Natural killer cell treated with Interleukin-12 subunit alpha and Interleukin-12 subunit beta and Interleukin-15 and Interleukin-18, amount 100 ng/mL, for 72 hours (primary cell): ENCODE measurements around the gene STARD5. TPM values are rescaled to one million over a fixed set of nuclear protein-coding genes. Genes with fewer than 3 reads are reported as not detected.

Experiments
- ATAC-seq, 2 donors: fragments of 150-1000 bp; cut with Tn5 transposase in 1 of 2; sonication (Bioruptor Pico), chemical (Tn5 transposase) in 1 of 2; 2 replicates each; pipeline ENCODE4 v1.10.0; 2021
- DNase-seq: peaks from one replicate; pipeline ENCODE4 v3.0.0; 2022; ENCODE audit warnings: low spot score
- H3K27ac Mint-ChIP-seq, 2 donors: 1 replicate in 1 of 2; 2 replicates in 1 of 2; pipeline ENCODE4 v1.8.0; 2022; ENCODE audit warnings: mixed read lengths in 2 of 2, mild to moderate bottlenecking in 1 of 2, moderate library complexity in 1 of 2
- H3K27me3 Mint-ChIP-seq, 2 donors: 1 replicate in 1 of 2; 2 replicates in 1 of 2; pipeline ENCODE4 v1.8.0; 2022; ENCODE audit warnings: mixed read lengths in 2 of 2
- H3K36me3 Mint-ChIP-seq: one replicate; pipeline ENCODE4 v1.8.0; 2022; ENCODE audit warnings: mixed read lengths
- H3K4me1 Mint-ChIP-seq, 2 donors: 1 replicate in 1 of 2; 2 replicates in 1 of 2; pipeline ENCODE4 v1.8.0; 2022; ENCODE audit warnings: low read depth in 2 of 2, mixed read lengths in 2 of 2, mild to moderate bottlenecking in 1 of 2
- H3K4me3 Mint-ChIP-seq: one replicate; pipeline ENCODE4 v1.8.0; 2022; ENCODE audit warnings: mixed read lengths
- H3K9me3 Mint-ChIP-seq: 2 replicates; pipeline ENCODE4 v1.8.0; 2022; ENCODE audit warnings: mixed read lengths
- total RNA-seq, 2 donors: library from RNA; stranded (reverse); gene quantifications; one replicate each; pipeline ENCODE4 v1.2.3, GENCODE V29; 2022

The STARD5 gene
- total RNA-seq, 2 donors from 2014 or later: 6.2 to 7.8 TPM

GRCh38 chr15:81288040-81288439, 35.9 kb downstream of the STARD5 start:
- Mint-ChIP-seq H3K9me3 (peaks cover 8% of the 10 kb centered on the region), H3K27me3 (no peaks in the 10 kb centered on the region), H3K27ac (peak overlapping the region; percentile 87 to 97), H3K4me1 (peaks cover 43 to 58% of the 10 kb centered on the region in 2 donors), H3K4me3 (no peak overlapping the region), H3K36me3 (peaks cover 8% of the 10 kb centered on the region)
- ATAC-seq (no peak), DNase-seq (peak; percentile 8)

- H3K36me3 Mint-ChIP-seq: peaks cover 8% of the 10 kb centered on the region
- H3K27ac Mint-ChIP-seq: peak overlapping the region; percentile 87 to 97
- H3K4me3 Mint-ChIP-seq: peak overlapping the region; percentile 74
- H3K9me3 Mint-ChIP-seq: peaks cover 8% of the 10 kb centered on the region
- H3K27me3 Mint-ChIP-seq: no peaks in the 10 kb centered on the region
- H3K4me1 Mint-ChIP-seq: peaks cover 31 to 51% of the 10 kb centered on the region in 2 donors
- ATAC-seq (peak; percentile 82 to 90), DNase-seq (peak; percentile 49)
These were observed 37.3 kb downstream of the STARD5 start for GRCh38 chr15:81286621-81287121.

GRCh38 chr15:81285461-81285860, 38.5 kb downstream of the STARD5 start:
- DNase-seq: peak; percentile 8
- peaks cover 24 to 43% of the 10 kb centered on the region in 2 donors for H3K4me1 Mint-ChIP-seq
- no peak for ATAC-seq
- H3K27ac Mint-ChIP-seq: peak overlapping the region; percentile 87 to 97
- H3K9me3 Mint-ChIP-seq: peaks cover 8% of the 10 kb centered on the region
- H3K27me3 Mint-ChIP-seq: no peaks in the 10 kb centered on the region
- H3K36me3 Mint-ChIP-seq: peaks cover 8% of the 10 kb centered on the region
- H3K4me3 Mint-ChIP-seq: no peak overlapping the region

- DNase-seq (peak; percentile 10), ATAC-seq (no peak)
- no peak overlapping the region for H3K27ac Mint-ChIP-seq
- peaks cover 24 to 40% of the 10 kb centered on the region in 2 donors for H3K4me1 Mint-ChIP-seq
- H3K9me3 Mint-ChIP-seq: peaks cover 8% of the 10 kb centered on the region
- no peak overlapping the region for H3K4me3 Mint-ChIP-seq
- H3K36me3 Mint-ChIP-seq: peaks cover 8% of the 10 kb centered on the region
- no peaks in the 10 kb centered on the region for H3K27me3 Mint-ChIP-seq
These were observed 39.5 kb downstream of the STARD5 start for GRCh38 chr15:81284256-81285031.

GRCh38 chr15:81282911-81283310, 41.0 kb downstream of the STARD5 start:
- H3K9me3 Mint-ChIP-seq: peaks cover 4% of the 10 kb centered on the region
- ATAC-seq (no peak), DNase-seq (no peak)
- H3K4me1 Mint-ChIP-seq: peaks cover 24 to 33% of the 10 kb centered on the region in 2 donors
- no peak overlapping the region for H3K4me3 Mint-ChIP-seq
- no peaks in the 10 kb centered on the region for H3K27me3 Mint-ChIP-seq
- peaks cover 8% of the 10 kb centered on the region for H3K36me3 Mint-ChIP-seq
- H3K27ac Mint-ChIP-seq: no peak overlapping the region

- Mint-ChIP-seq H3K9me3 (peaks cover 4% of the 10 kb centered on the region), H3K27ac (no peak overlapping the region), H3K4me1 (peaks cover 24 to 30% of the 10 kb centered on the region in 2 donors), H3K36me3 (peaks cover 8% of the 10 kb centered on the region), H3K4me3 (no peak overlapping the region), H3K27me3 (no peaks in the 10 kb centered on the region)
- ATAC-seq (no peak), DNase-seq (no peak)
These were observed 41.4 kb downstream of the STARD5 start for GRCh38 chr15:81282606-81282895.

- peaks cover 21 to 27% of the 10 kb centered on the region in 2 donors for H3K4me1 Mint-ChIP-seq
- H3K9me3 Mint-ChIP-seq: peaks cover 2% of the 10 kb centered on the region
- H3K4me3 Mint-ChIP-seq: no peak overlapping the region
- DNase-seq (no peak), ATAC-seq (no peak)
- no peaks in the 10 kb centered on the region for H3K27me3 Mint-ChIP-seq
- peaks cover 9% of the 10 kb centered on the region for H3K36me3 Mint-ChIP-seq
- peak overlapping the region in 1 of 2 donors; percentile 0 for H3K27ac Mint-ChIP-seq
These were observed 42.0 kb downstream of the STARD5 start for GRCh38 chr15:81281766-81282605.

- ATAC-seq (no peak), DNase-seq (no peak)
- Mint-ChIP-seq H3K9me3 (no peaks in the 10 kb centered on the region), H3K36me3 (peaks cover 9% of the 10 kb centered on the region), H3K4me1 (peaks cover 15 to 21% of the 10 kb centered on the region in 2 donors), H3K27ac (peak overlapping the region in 1 of 2 donors; percentile 0), H3K4me3 (no peak overlapping the region), H3K27me3 (no peaks in the 10 kb centered on the region)
These were observed 42.5 kb downstream of the STARD5 start for GRCh38 chr15:81281456-81281735.

GRCh38 chr15:81280696-81281455, 43.1 kb downstream of the STARD5 start:
- no peak for ATAC-seq
- peak overlapping the region in 1 of 2 donors; percentile 0 for H3K27ac Mint-ChIP-seq

GRCh38 chr15:81279621-81280485, 44.1 kb downstream of the STARD5 start:
- H3K4me3 Mint-ChIP-seq: no peak overlapping the region
- H3K4me1 Mint-ChIP-seq: peaks cover 7 to 10% of the 10 kb centered on the region in 2 donors
- H3K27ac Mint-ChIP-seq: no peak overlapping the region
- H3K36me3 Mint-ChIP-seq: peaks cover 10% of the 10 kb centered on the region
- no peak for ATAC-seq
- H3K9me3 Mint-ChIP-seq: no peaks in the 10 kb centered on the region
- no peaks in the 10 kb centered on the region for H3K27me3 Mint-ChIP-seq
- no peak for DNase-seq

More at GRCh38 chr15:81280696-81281455, 43.1 kb downstream of the STARD5 start:
- DNase-seq: no peak
- no peaks in the 10 kb centered on the region for H3K9me3 Mint-ChIP-seq
- H3K27me3 Mint-ChIP-seq: no peaks in the 10 kb centered on the region
- peaks cover 10% of the 10 kb centered on the region for H3K36me3 Mint-ChIP-seq
- H3K4me1 Mint-ChIP-seq: peaks cover 10 to 16% of the 10 kb centered on the region in 2 donors
- no peak overlapping the region for H3K4me3 Mint-ChIP-seq

GRCh38 chr15:81278306-81279029, 45.5 kb downstream of the STARD5 start:
- no peak overlapping the region for H3K27ac Mint-ChIP-seq
- DNase-seq (no peak), ATAC-seq (no peak)
- H3K27me3 Mint-ChIP-seq: no peaks in the 10 kb centered on the region
- peaks cover 10% of the 10 kb centered on the region for H3K36me3 Mint-ChIP-seq
- H3K9me3 Mint-ChIP-seq: no peaks in the 10 kb centered on the region
- H3K4me1 Mint-ChIP-seq: peaks cover 11 to 12% of the 10 kb centered on the region in 2 donors
- H3K4me3 Mint-ChIP-seq: no peak overlapping the region

GRCh38 chr15:81277851-81278250, 46.1 kb downstream of the STARD5 start:
- Mint-ChIP-seq H3K4me3 (no peak overlapping the region), H3K36me3 (peaks cover 10% of the 10 kb centered on the region), H3K27ac (no peak overlapping the region), H3K27me3 (no peaks in the 10 kb centered on the region), H3K4me1 (peaks cover 11 to 12% of the 10 kb centered on the region in 2 donors), H3K9me3 (no peaks in the 10 kb centered on the region)
- no peak for DNase-seq
- ATAC-seq: no peak
